ENCODE measurements around the gene SLC25A29. TPM values are rescaled to one million over a fixed set of nuclear protein-coding genes. Genes with fewer than 3 reads are reported as not detected.

The SLC25A29 gene
- total and polyA plus RNA-seq, 2 of the 4 experiments (the other 2 are of a cell fraction) = 6.5 to 37.7 TPM

GRCh38 chr14:100340423-100340813 is 34.2 kb upstream of the SLC25A29 start:
- Histone ChIP-seq H4K5ac (ENCODE audit: low read depth, low read length) (peak overlapping the region; percentile 38; the same call in 1 of the 2 replicates), H4K20me1 (ENCODE audit: insufficient read depth, low read length) (peaks cover 6% of the 10 kb centered on the region), H3K4ac (ENCODE audit: low read depth, low read length) (no peak overlapping the region), H3K27me3 (ENCODE audit: control insufficient read depth, insufficient read depth, low read length) (no peaks in the 10 kb centered on the region), H3K14ac (replicated peaks; ENCODE audit: low read depth, low read length) (no peak overlapping the region), H3K56ac (ENCODE audit: extremely low read depth, insufficient read depth, low read length) (no peak overlapping the region), H2BK120ac (ENCODE audit: low read depth, low read length) (peak overlapping the region; percentile 16; the same call in 1 of the 2 replicates), H3K4me2 (ENCODE audit: low read depth, low read length) (no peak overlapping the region), H4K91ac (ENCODE audit: insufficient read depth, low read depth, low read length) (peak overlapping the region; percentile 61; the same call in 1 of the 2 replicates), H2AK5ac (ENCODE audit: low read depth, low read length) (peak overlapping the region; percentile 43; the same call in 1 of the 2 replicates), H3K18ac (ENCODE audit: low read depth, low read length) (peak overlapping the region; percentile 33), H4K8ac (ENCODE audit: low read depth in 2 of 2, low read length in 2 of 2) (peak overlapping the region in 1 of 2 experiments; percentile 12; a peak in 2 of 4 replicates), H3K9me1 (ENCODE audit: insufficient read depth, low read length) (peaks cover 28% of the 10 kb centered on the region), H3K36me3 (ENCODE audit: control insufficient read depth, insufficient read depth, low read length) (peaks cover 56% of the 10 kb centered on the region), H3K27ac (ENCODE audit: insufficient read depth, low read length) (peak overlapping the region; percentile 12; the same call in 1 of the 2 replicates), H3K79me1 (ENCODE audit: low read depth in 1 of 2, low read length in 2 of 2) (peaks cover 2 to 14% of the 10 kb centered on the region in 2 experiments; a peak in 3 of 4 replicates), H3K9ac (ENCODE audit: low read depth, low read length) (no peak overlapping the region), H3K23ac (ENCODE audit: low read depth, low read length) (no peak overlapping the region), H2AFZ (replicated peaks; ENCODE audit: low read length, poor library complexity) (no peak overlapping the region), H3K9me3 (ENCODE audit: control insufficient read depth, insufficient read depth, low read length) (no peaks in the 10 kb centered on the region), H3K4me3 (ENCODE audit: insufficient read depth, low read depth, low read length) (no peak overlapping the region), H2BK15ac (ENCODE audit: low read depth, low read length) (0 out of 3 replicates have a peak overlapping the region, but pooled peaks have one; percentile 13), H3K4me1 (ENCODE audit: control insufficient read depth, insufficient read depth, low read length) (peaks cover 12% of the 10 kb centered on the region), H2BK5ac (ENCODE audit: low read depth, low read length, poor library complexity, severe bottlenecking) (peak overlapping the region; percentile 98), H2BK20ac (ENCODE audit: low read depth, low read length) (0 out of 2 replicates have a peak overlapping the region, but pooled peaks have one; percentile 30), H2AK9ac (replicated peaks; ENCODE audit: low read depth, low read length, poor library complexity) (no peak overlapping the region)
- dilution Hi-C loops (cut with HindIII; ENCODE audit: low sequenced_read_pairs, unreplicated experiment) = no loop called here
- BruUV-seq (replicated peaks) = TSS peak; percentile 24
- intact Hi-C loops (cut with micrococcal nuclease) = loop anchor here (5.0 kb wide), 1 partner anchor 33 kb away; the partner anchor contains the start of gene SLC25A29
- WGBS, 2 experiments (ENCODE audit: extremely low coverage in 2 of 2, insufficient read length in 1 of 2) = 67% methylated on average over 3 of the region's 6 CpGs; no CpG with 5 or more reads in 1 of the 2 experiments
- TF ChIP-seq FOS (IDR thresholded peaks at IDR 0.05; ENCODE audit: low read depth, low read length) (no peak), NFE2L2 (IDR thresholded peaks at IDR 0.05; ENCODE audit: low read depth, low read length) (no peak), MXI1 (IDR thresholded peaks at IDR 0.05; ENCODE audit: borderline replicate concordance, low read depth, low read length) (no peak), MAZ (IDR thresholded peaks at IDR 0.05; ENCODE audit: borderline replicate concordance, low read depth, low read length) (no peak), ELK1 (IDR thresholded peaks at IDR 0.05; ENCODE audit: borderline replicate concordance, low read depth, low read length) (no peak), CEBPB (IDR thresholded peaks at IDR 0.05; ENCODE audit: low read depth, low read length) (no peak), SMC3 (IDR thresholded peaks at IDR 0.05; ENCODE audit: low read depth, low read length) (no peak), RCOR1 (IDR thresholded peaks at IDR 0.05; ENCODE audit: insufficient replicate concordance, low read length) (no peak), MAFK (IDR thresholded peaks at IDR 0.05; ENCODE audit: low read depth, low read length) (no peak), POLR2A (IDR thresholded peaks at IDR 0.05; ENCODE audit: low read depth, low read length) (no peak), CHD1 (IDR thresholded peaks at IDR 0.05; ENCODE audit: low read depth, low read length) (no peak), BHLHE40 (IDR thresholded peaks at IDR 0.05; ENCODE audit: low read depth, low read length) (no peak), CTCF (conservative IDR thresholded peaks at IDR 0.05; ENCODE audit: low read depth, low read length) (no peak), RFX5 (IDR thresholded peaks at IDR 0.05; ENCODE audit: low read depth, low read length) (no peak), RAD21 (IDR thresholded peaks at IDR 0.05; ENCODE audit: low read length) (no peak)
- TF ChIP-seq, protein P1, sequence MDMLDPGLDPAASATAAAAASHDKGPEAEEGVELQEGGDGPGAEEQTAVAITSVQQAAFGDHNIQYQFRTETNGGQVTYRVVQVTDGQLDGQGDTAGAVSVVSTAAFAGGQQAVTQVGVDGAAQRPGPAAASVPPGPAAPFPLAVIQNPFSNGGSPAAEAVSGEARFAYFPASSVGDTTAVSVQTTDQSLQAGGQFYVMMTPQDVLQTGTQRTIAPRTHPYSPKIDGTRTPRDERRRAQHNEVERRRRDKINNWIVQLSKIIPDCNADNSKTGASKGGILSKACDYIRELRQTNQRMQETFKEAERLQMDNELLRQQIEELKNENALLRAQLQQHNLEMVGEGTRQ (IDR thresholded peaks at IDR 0.05; ENCODE audit: low read depth, low read length) = no peak
- CTCF ChIA-PET = no interaction called here
- in situ Hi-C loops (cut with MboI; ENCODE audit: low sequenced_read_pairs) = no loop called here
- no peak for ATAC-seq (ENCODE audit: low read depth)
- POLR2A ChIA-PET (ENCODE audit: unreplicated experiment) = no interaction called here
- DNase-seq = no peak

Measured in IMR-90 (cell line).